HG02852 (cell line): ENCODE data around the gene BCAS4.
"Not testable (repeated sequence)": the region's sequence is repeated elsewhere in the genome, so short reads cannot be mapped to it uniquely, and the experiment has no call there.

Experiments
- ATAC-seq: cut with Tn5 transposase; IDR thresholded peaks from one replicate; pipeline ENCODE4 v1.9.1; 2021; ENCODE audit warnings: mild to moderate bottlenecking, moderate library complexity; ENCODE audit not compliant: unreplicated experiment

Gene BCAS4

GRCh38 chr20:50874111-50874757 is 79.4 kb downstream of the BCAS4 start:
- ATAC-seq: no peak

- ATAC-seq: no peak
Measured at GRCh38 chr20:50874758-50875665, 80.2 kb downstream of the BCAS4 start.

GRCh38 chr20:50876063-50876685 is 81.3 kb downstream of the BCAS4 start:
- no peak for ATAC-seq

GRCh38 chr20:50876816-50877215 is 82.0 kb downstream of the BCAS4 start:
- ATAC-seq: no peak

GRCh38 chr20:50877232-50877743 is 82.4 kb downstream of the BCAS4 start:
- ATAC-seq: no peak

- ATAC-seq: no peak
Measured at GRCh38 chr20:50879649-50880550, 85.0 kb downstream of the BCAS4 start.

GRCh38 chr20:50881759-50882424 is 87.0 kb downstream of the BCAS4 start:
- not testable (repeated sequence) for ATAC-seq

GRCh38 chr20:50883856-50884255 is 89.0 kb downstream of the BCAS4 start:
- no peak for ATAC-seq

- no peak for ATAC-seq
Measured at GRCh38 chr20:50885068-50885467, 90.2 kb downstream of the BCAS4 start.

GRCh38 chr20:50885781-50886180 is 90.9 kb downstream of the BCAS4 start:
- no peak for ATAC-seq

GRCh38 chr20:50886184-50886790 is 91.4 kb downstream of the BCAS4 start:
- ATAC-seq: no peak

GRCh38 chr20:50887576-50887975 is 92.7 kb downstream of the BCAS4 start:
- no peak for ATAC-seq

GRCh38 chr20:50891138-50891537 is 96.3 kb downstream of the BCAS4 start:
- no peak for ATAC-seq

- ATAC-seq: no peak
Measured at GRCh38 chr20:50892394-50892793, 97.5 kb downstream of the BCAS4 start.

- no peak for ATAC-seq
Measured at GRCh38 chr20:50893620-50894019, 98.8 kb downstream of the BCAS4 start.

GRCh38 chr20:50895111-50895830 is 100.4 kb downstream of the BCAS4 start:
- ATAC-seq: no peak

GRCh38 chr20:50898475-50898874 is 103.6 kb downstream of the BCAS4 start:
- ATAC-seq: no peak

- ATAC-seq: no peak
Measured at GRCh38 chr20:50900261-50900660, 105.4 kb downstream of the BCAS4 start.

- no peak for ATAC-seq
Measured at GRCh38 chr20:50901301-50901700, 106.4 kb downstream of the BCAS4 start.
